Effector memory CD4-positive, alpha-beta T cell (primary cell): ENCODE results near the gene ARID3C.

ENCODE experiments used
- DNase-seq, 3 donors: peaks; one replicate each; pipeline ENCODE4 v3.0.0-alpha.2; 2020
- H3K27ac ChIP-seq: 2 replicates; pipeline ENCODE4 v1.7.0; 2013; ENCODE audit warnings: mild to moderate bottlenecking, low read length, moderate library complexity; ENCODE audit not compliant: insufficient read depth, poor library complexity, severe bottlenecking
- H3K27me3 ChIP-seq: replicated peaks from 2 replicates; pipeline ENCODE4 v1.7.0; 2013; ENCODE audit warnings: mild to moderate bottlenecking, low read length; ENCODE audit not compliant: insufficient read depth, control insufficient read depth, poor library complexity, severe bottlenecking
- H3K36me3 ChIP-seq: 2 replicates; pipeline ENCODE4 v1.7.0; 2013; ENCODE audit warnings: mild to moderate bottlenecking, low read length, moderate library complexity; ENCODE audit not compliant: control insufficient read depth, insufficient read depth
- H3K4me1 ChIP-seq: 2 replicates; pipeline ENCODE4 v1.7.0; 2013; ENCODE audit warnings: low read length, mild to moderate bottlenecking; ENCODE audit not compliant: control insufficient read depth, insufficient read depth, poor library complexity, severe bottlenecking
- H3K4me3 ChIP-seq: 2 replicates; pipeline ENCODE4 v1.7.0; 2013; ENCODE audit warnings: low read length, low read depth, mild to moderate bottlenecking; ENCODE audit not compliant: insufficient read depth, poor library complexity, severe bottlenecking
- H3K9me3 ChIP-seq: 2 replicates; pipeline ENCODE4 v1.7.0; 2013; ENCODE audit warnings: mild to moderate bottlenecking, low read length, moderate library complexity; ENCODE audit not compliant: control insufficient read depth

The ARID3C gene

GRCh38 chr9:34611811-34612787 is 16.8 kb downstream of the ARID3C start, which contains the start of gene RPP25L:
Gene RPP25L, minus strand, starts transcription at chr9:34612097. Its CDS starts 801 bp downstream, at chr9:34611296.
- no peaks in the 10 kb centered on the region for H3K9me3 ChIP-seq
- peak; percentile 73 to 77 (median 74) for DNase-seq
- H3K27ac ChIP-seq = peak within 1 kb of the TSS; percentile 82
- peaks cover 12% of the 10 kb centered on the region for H3K4me1 ChIP-seq
- H3K36me3 ChIP-seq = peaks cover 25% of the 10 kb centered on the region
- H3K27me3 ChIP-seq = no peaks in the 10 kb centered on the region
- peak within 1 kb of the TSS; percentile 83 for H3K4me3 ChIP-seq

GRCh38 chr9:34611251-34611810 is 17.5 kb downstream of the ARID3C start:
- H3K27me3 ChIP-seq = no peaks in the 10 kb centered on the region
- H3K9me3 ChIP-seq = no peaks in the 10 kb centered on the region
- H3K4me3 ChIP-seq = peak overlapping the region; percentile 83
- peaks cover 17% of the 10 kb centered on the region for H3K36me3 ChIP-seq
- DNase-seq = no peak
- peaks cover 12% of the 10 kb centered on the region for H3K4me1 ChIP-seq
- peak overlapping the region; percentile 82 for H3K27ac ChIP-seq

- Histone ChIP-seq H3K36me3 (peaks cover 11% of the 10 kb centered on the region), H3K4me3 (peak overlapping the region; percentile 83), H3K9me3 (no peaks in the 10 kb centered on the region), H3K27ac (no peak overlapping the region), H3K4me1 (peaks cover 12% of the 10 kb centered on the region), H3K27me3 (no peaks in the 10 kb centered on the region)
- no peak for DNase-seq
These were observed 18.2 kb downstream of the ARID3C start for GRCh38 chr9:34610434-34611206.

GRCh38 chr9:34607331-34607730 is 21.5 kb downstream of the ARID3C start:
- Histone ChIP-seq H3K4me1 (peaks cover 12% of the 10 kb centered on the region), H3K4me3 (no peak overlapping the region), H3K27ac (no peak overlapping the region), H3K36me3 (no peaks in the 10 kb centered on the region), H3K9me3 (no peaks in the 10 kb centered on the region), H3K27me3 (no peaks in the 10 kb centered on the region)
- DNase-seq = no peak

GRCh38 chr9:34606905-34607304 is 22.0 kb downstream of the ARID3C start:
- peaks cover 12% of the 10 kb centered on the region for H3K4me1 ChIP-seq
- H3K4me3 ChIP-seq = no peak overlapping the region
- H3K27me3 ChIP-seq = no peaks in the 10 kb centered on the region
- no peak for DNase-seq
- H3K27ac ChIP-seq = no peak overlapping the region
- H3K36me3 ChIP-seq = no peaks in the 10 kb centered on the region
- H3K9me3 ChIP-seq = no peaks in the 10 kb centered on the region

GRCh38 chr9:34606190-34606589 is 22.7 kb downstream of the ARID3C start:
- DNase-seq = no peak
- Histone ChIP-seq H3K36me3 (no peaks in the 10 kb centered on the region), H3K4me1 (peaks cover 5% of the 10 kb centered on the region), H3K27ac (no peak overlapping the region), H3K27me3 (no peaks in the 10 kb centered on the region), H3K9me3 (no peaks in the 10 kb centered on the region), H3K4me3 (no peak overlapping the region)

- Histone ChIP-seq H3K27ac (no peak overlapping the region), H3K9me3 (no peaks in the 10 kb centered on the region), H3K4me3 (no peak overlapping the region), H3K36me3 (no peaks in the 10 kb centered on the region), H3K27me3 (no peaks in the 10 kb centered on the region), H3K4me1 (no peaks in the 10 kb centered on the region)
- peak; percentile 56 to 67 (median 56) for DNase-seq
These were observed 25.1 kb downstream of the ARID3C start for GRCh38 chr9:34603610-34604231.

- H3K4me3 ChIP-seq = no peak overlapping the region
- no peaks in the 10 kb centered on the region for H3K36me3 ChIP-seq
- no peaks in the 10 kb centered on the region for H3K27me3 ChIP-seq
- no peak overlapping the region for H3K27ac ChIP-seq
- no peak for DNase-seq
- no peaks in the 10 kb centered on the region for H3K9me3 ChIP-seq
- no peaks in the 10 kb centered on the region for H3K4me1 ChIP-seq
These were observed 26.8 kb downstream of the ARID3C start for GRCh38 chr9:34601937-34602573.

GRCh38 chr9:34600908-34601307 is 28.0 kb downstream of the ARID3C start:
- no peak for DNase-seq
- Histone ChIP-seq H3K9me3 (no peaks in the 10 kb centered on the region), H3K27ac (no peak overlapping the region), H3K4me3 (no peak overlapping the region), H3K36me3 (no peaks in the 10 kb centered on the region), H3K4me1 (no peaks in the 10 kb centered on the region), H3K27me3 (no peaks in the 10 kb centered on the region)
